Glutamatergic neuron (in vitro differentiated cells): Measurements from ENCODE around the gene PSMB1. TPM values are rescaled to one million over a fixed set of nuclear protein-coding genes. Genes with fewer than 3 reads are reported as not detected.

Experiments used
- DNase-seq: peaks from one replicate; pipeline ENCODE4 v3.0.0; 2022
- H3K27ac Mint-ChIP-seq: one replicate; pipeline ENCODE4 v1.8.0; 2020; ENCODE audit warnings: mild to moderate bottlenecking, mixed read lengths, inconsistent platforms; ENCODE audit not compliant: unreplicated experiment
- H3K27me3 Mint-ChIP-seq: one replicate; pipeline ENCODE4 v1.8.0; 2020; ENCODE audit warnings: mild to moderate bottlenecking, moderate library complexity, mixed read lengths, inconsistent platforms; ENCODE audit not compliant: unreplicated experiment
- H3K36me3 Mint-ChIP-seq: one replicate; pipeline ENCODE4 v1.8.0; 2020; ENCODE audit warnings: mild to moderate bottlenecking, mixed read lengths, inconsistent platforms; ENCODE audit not compliant: unreplicated experiment
- H3K4me1 Mint-ChIP-seq: one replicate; pipeline ENCODE4 v1.8.0; 2020; ENCODE audit warnings: mild to moderate bottlenecking, low read depth, mixed read lengths, inconsistent platforms; ENCODE audit not compliant: unreplicated experiment
- H3K4me3 Mint-ChIP-seq: one replicate; pipeline ENCODE4 v1.8.0; 2020; ENCODE audit warnings: mild to moderate bottlenecking, mixed read lengths, inconsistent platforms; ENCODE audit not compliant: unreplicated experiment
- H3K9me3 Mint-ChIP-seq: one replicate; pipeline ENCODE4 v1.8.0; 2020; ENCODE audit warnings: mild to moderate bottlenecking, moderate library complexity, mixed read lengths, inconsistent platforms; ENCODE audit not compliant: unreplicated experiment
- total RNA-seq: library from RNA; stranded (reverse); fragmentation: NEBNext Ultra II Directional; extraction: Animal tissue kit (Norgen Biotek cat#: 25700); gene quantifications from one replicate; pipeline ENCODE4 v1.2.1, GENCODE V29; 2021; ENCODE audit not compliant: unreplicated experiment
- TF ChIP-seq, protein P1 (sequence below): fragments of 200-600 bp; sonication (generic); IDR thresholded peaks from one replicate; pipeline ENCODE4 v1.5.0; 2021; ENCODE audit not compliant: partially characterized antibody, unreplicated experiment

PSMB1 gene
- total RNA-seq, 1 donor from 2014 or later = 149 TPM

DNA sequence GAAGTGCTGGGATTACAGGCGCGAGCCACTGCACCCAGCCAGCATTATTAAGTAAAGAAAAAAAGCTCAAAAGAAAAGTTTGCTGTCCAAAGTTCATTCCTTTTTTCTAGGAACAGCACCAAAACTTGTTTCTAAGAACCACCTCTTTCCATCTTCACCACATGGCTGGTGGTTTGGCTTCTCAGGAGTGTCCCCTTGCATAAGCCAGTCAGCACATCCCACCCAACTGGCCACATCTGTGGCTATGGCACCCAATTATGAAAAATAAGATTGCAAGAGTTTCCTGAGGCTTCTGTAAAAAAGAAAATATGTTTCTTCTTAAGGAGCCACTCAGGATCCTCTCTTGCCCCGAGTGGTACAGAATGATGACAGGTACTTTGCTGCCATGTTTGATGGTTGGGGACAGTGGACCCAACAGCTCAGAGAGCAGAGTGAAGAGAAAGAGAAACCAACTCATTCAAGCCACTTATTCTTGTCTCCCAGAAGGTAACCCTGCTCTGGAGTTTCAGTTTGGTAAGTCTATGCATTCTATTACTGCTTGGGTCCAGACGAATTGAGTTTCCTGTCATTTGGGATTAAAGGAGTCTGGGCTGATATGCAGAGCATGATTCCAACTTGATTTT, 65.3 kb downstream of the PSMB1 start:
- Mint-ChIP-seq H3K36me3 (peaks cover under 1% of the 10 kb centered on the region), H3K27ac (no peak overlapping the region), H3K4me1 (peaks cover 15% of the 10 kb centered on the region), H3K9me3 (no peaks in the 10 kb centered on the region), H3K4me3 (no peak overlapping the region), H3K27me3 (peaks cover 3% of the 10 kb centered on the region)
- TF ChIP-seq, protein P1, sequence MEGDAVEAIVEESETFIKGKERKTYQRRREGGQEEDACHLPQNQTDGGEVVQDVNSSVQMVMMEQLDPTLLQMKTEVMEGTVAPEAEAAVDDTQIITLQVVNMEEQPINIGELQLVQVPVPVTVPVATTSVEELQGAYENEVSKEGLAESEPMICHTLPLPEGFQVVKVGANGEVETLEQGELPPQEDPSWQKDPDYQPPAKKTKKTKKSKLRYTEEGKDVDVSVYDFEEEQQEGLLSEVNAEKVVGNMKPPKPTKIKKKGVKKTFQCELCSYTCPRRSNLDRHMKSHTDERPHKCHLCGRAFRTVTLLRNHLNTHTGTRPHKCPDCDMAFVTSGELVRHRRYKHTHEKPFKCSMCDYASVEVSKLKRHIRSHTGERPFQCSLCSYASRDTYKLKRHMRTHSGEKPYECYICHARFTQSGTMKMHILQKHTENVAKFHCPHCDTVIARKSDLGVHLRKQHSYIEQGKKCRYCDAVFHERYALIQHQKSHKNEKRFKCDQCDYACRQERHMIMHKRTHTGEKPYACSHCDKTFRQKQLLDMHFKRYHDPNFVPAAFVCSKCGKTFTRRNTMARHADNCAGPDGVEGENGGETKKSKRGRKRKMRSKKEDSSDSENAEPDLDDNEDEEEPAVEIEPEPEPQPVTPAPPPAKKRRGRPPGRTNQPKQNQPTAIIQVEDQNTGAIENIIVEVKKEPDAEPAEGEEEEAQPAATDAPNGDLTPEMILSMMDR = no peak
- no peak for DNase-seq

DNA sequence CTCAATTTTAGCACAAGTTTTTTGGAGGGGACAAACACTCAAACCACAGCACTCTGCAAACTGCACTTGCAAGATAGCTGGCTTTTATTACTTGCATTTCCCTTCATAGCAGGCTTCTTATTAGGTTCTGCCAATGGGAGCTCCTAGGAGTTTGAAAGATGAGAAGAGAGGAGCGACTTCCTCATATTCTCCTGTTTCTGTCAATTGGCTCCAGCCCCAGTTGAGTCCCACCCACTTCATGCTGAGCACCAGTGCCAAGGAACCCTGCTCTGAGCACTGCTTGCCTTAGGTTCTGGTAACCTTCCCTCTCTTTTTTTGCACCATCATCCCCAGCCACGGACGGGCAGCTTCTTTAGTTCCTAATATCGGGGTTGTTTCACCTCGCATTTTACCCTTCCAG, 67.9 kb downstream of the PSMB1 start:
- H3K27ac Mint-ChIP-seq = no peak overlapping the region
- H3K36me3 Mint-ChIP-seq = peaks cover 7% of the 10 kb centered on the region
- TF ChIP-seq, protein P1 = no peak
- DNase-seq = no peak
- peaks cover 15% of the 10 kb centered on the region for H3K4me1 Mint-ChIP-seq
- peaks cover 2% of the 10 kb centered on the region for H3K9me3 Mint-ChIP-seq
- H3K27me3 Mint-ChIP-seq = peaks cover 7% of the 10 kb centered on the region
- no peak overlapping the region for H3K4me3 Mint-ChIP-seq

Other genes with a start within 250 kb of the PSMB1 start
- 48.3 TPM for gene FAM120B, start 246.5 kb downstream of the PSMB1 start, total RNA-seq
- gene TBP, start 1.1 kb upstream of the PSMB1 start, total RNA-seq = 19.9 TPM
- gene PDCD2, start 31.3 kb upstream of the PSMB1 start, total RNA-seq = 59.0 TPM